ENCODE results near the gene BAZ2B.
"Not testable (repeated sequence)": the region's sequence is repeated elsewhere in the genome, so short reads cannot be mapped to it uniquely, and the experiment has no call there.

DNA sequence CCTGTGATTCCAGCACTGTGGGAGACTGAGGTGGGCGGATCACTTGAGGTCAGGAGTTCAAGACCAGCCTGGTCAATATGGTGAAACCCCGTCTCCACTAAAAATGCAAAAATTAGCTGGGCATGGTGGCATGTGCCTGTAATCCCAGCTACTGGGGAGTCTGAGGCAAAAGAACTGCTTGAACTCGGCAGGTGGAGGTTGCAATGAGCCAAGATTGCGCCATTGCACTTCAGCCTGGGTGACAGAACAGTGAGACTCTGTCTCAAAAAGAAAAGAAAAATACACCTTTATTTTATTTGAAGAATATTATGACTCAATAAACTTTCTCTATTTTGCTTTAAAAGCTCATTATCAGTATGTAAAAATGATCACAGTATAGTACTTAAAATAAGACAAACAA, 81.1 kb downstream of the BAZ2B start:
- TF ChIP-seq, protein P1, sequence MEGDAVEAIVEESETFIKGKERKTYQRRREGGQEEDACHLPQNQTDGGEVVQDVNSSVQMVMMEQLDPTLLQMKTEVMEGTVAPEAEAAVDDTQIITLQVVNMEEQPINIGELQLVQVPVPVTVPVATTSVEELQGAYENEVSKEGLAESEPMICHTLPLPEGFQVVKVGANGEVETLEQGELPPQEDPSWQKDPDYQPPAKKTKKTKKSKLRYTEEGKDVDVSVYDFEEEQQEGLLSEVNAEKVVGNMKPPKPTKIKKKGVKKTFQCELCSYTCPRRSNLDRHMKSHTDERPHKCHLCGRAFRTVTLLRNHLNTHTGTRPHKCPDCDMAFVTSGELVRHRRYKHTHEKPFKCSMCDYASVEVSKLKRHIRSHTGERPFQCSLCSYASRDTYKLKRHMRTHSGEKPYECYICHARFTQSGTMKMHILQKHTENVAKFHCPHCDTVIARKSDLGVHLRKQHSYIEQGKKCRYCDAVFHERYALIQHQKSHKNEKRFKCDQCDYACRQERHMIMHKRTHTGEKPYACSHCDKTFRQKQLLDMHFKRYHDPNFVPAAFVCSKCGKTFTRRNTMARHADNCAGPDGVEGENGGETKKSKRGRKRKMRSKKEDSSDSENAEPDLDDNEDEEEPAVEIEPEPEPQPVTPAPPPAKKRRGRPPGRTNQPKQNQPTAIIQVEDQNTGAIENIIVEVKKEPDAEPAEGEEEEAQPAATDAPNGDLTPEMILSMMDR (IDR thresholded peaks at IDR 0.05), result not testable (repeated sequence)
- not testable (repeated sequence) for TF ChIP-seq POLR2A (IDR thresholded peaks at IDR 0.05)

Measured in thyroid gland (tissue), 4 donors.